ENCODE measurements around the gene RNF34. TPM values are rescaled to one million over a fixed set of nuclear protein-coding genes. Genes with fewer than 3 reads are reported as not detected.

Gene RNF34
- total RNA-seq, 4 donors from 2014 or later, result 39.8 to 44.7 (median 41.6) TPM

GRCh38 chr12:121470751-121471150 is 70.8 kb downstream of the RNF34 start:
- no peaks in the 10 kb centered on the region for H3K36me3 ChIP-seq
- H3K9me3 ChIP-seq, result no peaks in the 10 kb centered on the region
- no peak overlapping the region for H3K27ac ChIP-seq
- TF ChIP-seq EP300 (IDR thresholded peaks at IDR 0.05) (no peak), POLR2A (IDR thresholded peaks at IDR 0.05) (no peak), CTCF (IDR thresholded peaks at IDR 0.05) (no peak)
- H3K4me3 ChIP-seq, result no peak overlapping the region
- no peak for DNase-seq (ENCODE audit: low spot score in 2 of 2)
- peaks cover 0 to 23% (median 4%) of the 10 kb centered on the region in 4 donors for H3K4me1 ChIP-seq
- no peaks in the 10 kb centered on the region for H3K27me3 ChIP-seq
- 77 to 82% methylated on average over 2 of the region's 2 CpGs for WGBS, 2 donors

GRCh38 chr12:121472150-121472905 is 72.4 kb downstream of the RNF34 start:
- H3K36me3 ChIP-seq, result no peaks in the 10 kb centered on the region
- H3K27ac ChIP-seq, result no peak overlapping the region
- WGBS, 2 donors, result 78 to 81% methylated on average over 7 of the region's 7 CpGs
- no peak for DNase-seq (ENCODE audit: low spot score in 2 of 2)
- no peaks in the 10 kb centered on the region for H3K9me3 ChIP-seq
- peaks cover 0 to 17% (median 2%) of the 10 kb centered on the region in 4 donors for H3K4me1 ChIP-seq
- H3K27me3 ChIP-seq, result no peaks in the 10 kb centered on the region
- no peak overlapping the region for H3K4me3 ChIP-seq
- no peak for TF ChIP-seq EP300 (IDR thresholded peaks at IDR 0.05)
- TF ChIP-seq CTCF (IDR thresholded peaks at IDR 0.05), result no peak

Other genes starting within 250 kb of the RNF34 start
- gene P2RX4, start 190.0 kb upstream of the RNF34 start, total RNA-seq, result 10 to 100 TPM; 20.1 to 57.2 (median 33.6) TPM
- 10 to 100 TPM; 31.0 to 39.9 (median 32.9) TPM for gene CAMKK2, start 103.4 kb upstream of the RNF34 start, total RNA-seq
- 100 to 1,000 TPM; 103 to 170 (median 139) TPM for gene ANAPC5, start 47.7 kb upstream of the RNF34 start, total RNA-seq
- 10 to 100 TPM; 15.5 to 32.2 (median 20.8) TPM for gene KDM2B, start 180.9 kb downstream of the RNF34 start, total RNA-seq
- gene ORAI1, start 226.4 kb downstream of the RNF34 start, total RNA-seq, result 10 to 100 TPM in 3 of 4 donors, 1 to 10 TPM in 1; 5.9 to 13.2 (median 10.4) TPM

Data from tibial nerve (tissue), 4 donors.